GM18867 (cell line): Measurements from ENCODE around the gene B9D1.

Experiments
- ATAC-seq: cut with Tn5 transposase; IDR thresholded peaks from one replicate; pipeline ENCODE4 v1.9.1; 2021; ENCODE audit warnings: mild to moderate bottlenecking, moderate library complexity; ENCODE audit not compliant: unreplicated experiment

B9D1 gene

GRCh38 chr17:19327031-19327783, 35.3 kb downstream of the B9D1 start:
- ATAC-seq, result no peak

GRCh38 chr17:19325542-19325941, 37.0 kb downstream of the B9D1 start:
- no peak for ATAC-seq

- ATAC-seq, result no peak
Measured at GRCh38 chr17:19322861-19323260, 39.7 kb downstream of the B9D1 start.

- ATAC-seq, result no peak
Measured at GRCh38 chr17:19322129-19322505, 40.4 kb downstream of the B9D1 start.

GRCh38 chr17:19321481-19322128, 40.9 kb downstream of the B9D1 start:
- no peak for ATAC-seq

GRCh38 chr17:19320876-19321275, 41.6 kb downstream of the B9D1 start:
- no peak for ATAC-seq

- no peak for ATAC-seq
Measured at GRCh38 chr17:19319771-19320505, 42.6 kb downstream of the B9D1 start.

- no peak for ATAC-seq
Measured at GRCh38 chr17:19318611-19319010, 43.9 kb downstream of the B9D1 start.

- peak; percentile 59 for ATAC-seq
Measured at GRCh38 chr17:19317359-19318095, 45.0 kb downstream of the B9D1 start.

- ATAC-seq, result no peak
Measured at GRCh38 chr17:19316761-19317358, 45.7 kb downstream of the B9D1 start.

- ATAC-seq, result no peak
Measured at GRCh38 chr17:19315104-19315503, 47.4 kb downstream of the B9D1 start.

- no peak for ATAC-seq
Measured at GRCh38 chr17:19313746-19314651, 48.5 kb downstream of the B9D1 start.

GRCh38 chr17:19313066-19313745, 49.3 kb downstream of the B9D1 start:
- ATAC-seq, result no peak

- ATAC-seq, result no peak
Measured at GRCh38 chr17:19312406-19312805, 50.1 kb downstream of the B9D1 start.

GRCh38 chr17:19311421-19312215, 50.9 kb downstream of the B9D1 start:
- ATAC-seq, result no peak

- ATAC-seq, result no peak
Measured at GRCh38 chr17:19311016-19311415, 51.5 kb downstream of the B9D1 start.

- ATAC-seq, result no peak
Measured at GRCh38 chr17:19310151-19310550, 52.4 kb downstream of the B9D1 start.

GRCh38 chr17:19309701-19310100, 52.8 kb downstream of the B9D1 start:
- ATAC-seq, result no peak
